ENCODE measurements around the gene CDH23. TPM values are rescaled to one million over a fixed set of nuclear protein-coding genes. Genes with fewer than 3 reads are reported as not detected.

CDH23 gene
- total RNA-seq, 1 experiment from 2014 or later = 0.37 TPM

- no peak for DNase-seq (ENCODE audit: low spot score)
Measured at GRCh38 chr10:71564194-71564820, 167.6 kb downstream of the CDH23 start.

DNA sequence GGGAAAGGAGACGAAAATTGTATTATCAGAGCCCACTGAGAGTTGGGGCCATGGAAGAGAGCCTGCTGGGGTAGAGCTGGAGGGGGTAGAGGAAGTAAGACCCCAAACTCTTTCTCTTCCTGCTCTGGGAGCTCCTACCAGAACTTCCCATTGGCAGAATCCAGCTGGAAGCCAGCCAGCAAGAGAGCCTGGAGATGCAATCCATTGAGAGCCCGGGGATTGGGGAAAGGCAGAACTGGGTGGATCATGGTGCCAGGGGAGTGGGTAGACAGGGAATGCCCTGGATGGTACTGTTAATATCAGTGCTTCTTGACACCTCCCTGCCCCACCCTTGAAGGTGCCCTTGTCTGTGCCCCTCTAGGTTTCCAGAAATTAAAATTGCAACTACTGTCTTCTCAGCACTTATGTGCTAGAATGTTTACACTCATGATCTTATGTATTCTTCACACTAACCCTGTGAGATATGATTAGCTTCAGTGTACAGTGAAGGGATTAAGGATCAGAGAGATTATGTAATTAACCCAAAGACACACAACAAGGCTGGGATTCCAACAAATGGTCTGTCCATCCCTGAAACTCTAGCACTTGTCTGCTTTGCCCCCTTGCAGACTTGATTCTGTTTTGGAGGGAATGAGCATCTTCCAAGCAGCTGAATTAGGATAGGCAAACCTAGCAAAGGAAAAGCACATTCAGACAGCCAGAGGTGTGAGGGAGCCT, 168.7 kb downstream of the CDH23 start:
- DNase-seq (ENCODE audit: low spot score) = no peak

GRCh38 chr10:71567006-71567405, 170.3 kb downstream of the CDH23 start:
- no peak for DNase-seq (ENCODE audit: low spot score)

DNA sequence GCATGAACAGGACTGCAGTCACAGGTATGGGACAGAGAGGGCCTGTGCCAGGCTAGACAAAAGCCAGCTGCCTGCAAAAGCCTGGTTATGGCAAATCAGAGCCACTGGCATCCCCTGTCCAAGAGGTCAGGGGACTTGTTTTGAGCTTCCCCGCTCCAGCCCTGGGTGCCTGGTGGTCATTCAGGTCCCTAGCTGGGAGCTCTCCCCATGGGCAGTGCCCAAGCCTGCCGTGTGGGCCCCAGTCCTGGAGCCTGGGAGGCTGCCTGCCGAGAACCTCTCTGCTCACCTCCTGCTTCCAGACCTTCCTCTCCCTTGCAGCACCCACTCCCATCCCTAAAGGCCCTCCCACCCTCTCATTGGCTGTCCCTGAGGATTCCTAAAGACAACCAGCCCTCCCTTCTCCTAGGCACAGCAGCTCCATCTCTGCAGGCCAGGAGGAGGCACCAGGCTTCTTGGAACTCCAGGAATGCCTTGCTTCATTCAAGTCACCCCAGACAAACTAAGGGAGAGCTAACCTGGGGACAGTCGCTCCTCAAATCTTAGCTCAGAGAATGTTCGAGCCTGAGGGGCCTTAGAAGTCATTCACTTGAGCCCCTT, 172.3 kb downstream of the CDH23 start:
- DNase-seq (ENCODE audit: low spot score) = no peak

- DNase-seq (ENCODE audit: low spot score) = no peak
Measured at GRCh38 chr10:71569775-71570588, 173.3 kb downstream of the CDH23 start.

DNA sequence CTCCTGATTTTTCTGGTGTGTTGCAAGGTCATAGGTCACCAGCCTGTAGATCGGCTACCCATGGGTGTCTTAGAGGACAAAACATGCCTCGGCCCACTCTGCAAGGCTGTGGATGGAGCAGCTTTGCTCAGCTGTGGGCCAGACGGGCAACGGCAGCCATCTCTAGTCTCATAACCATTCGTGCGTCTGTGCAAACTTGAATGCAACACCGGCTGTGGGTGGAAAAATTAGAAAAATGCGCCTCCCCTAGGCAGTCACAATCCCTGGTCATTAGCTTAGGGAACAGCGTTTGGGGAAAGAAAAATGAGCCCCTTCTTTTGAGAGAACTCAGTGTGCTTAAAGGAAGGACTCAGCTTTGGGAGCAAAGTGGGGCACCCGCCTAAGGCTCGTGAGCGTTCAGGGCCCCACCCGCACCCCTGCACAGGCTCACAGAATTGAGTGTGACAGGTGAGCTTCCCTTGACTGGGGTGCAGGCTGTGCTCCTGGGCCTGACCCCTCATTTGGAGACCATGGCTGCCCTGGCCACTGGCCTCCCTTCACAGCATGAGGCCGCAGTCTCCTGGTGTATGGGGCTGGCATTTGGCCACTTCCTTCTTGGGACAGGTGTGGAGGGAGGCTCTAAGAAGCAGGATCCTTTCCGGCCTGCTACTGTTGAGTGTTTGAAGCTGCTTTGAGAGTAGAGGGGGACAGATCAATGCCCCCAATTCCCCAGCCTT, 174.9 kb downstream of the CDH23 start:
- no peak for DNase-seq (ENCODE audit: low spot score)

GRCh38 chr10:71572962-71573361, 176.2 kb downstream of the CDH23 start:
- no peak for DNase-seq (ENCODE audit: low spot score)

DNA sequence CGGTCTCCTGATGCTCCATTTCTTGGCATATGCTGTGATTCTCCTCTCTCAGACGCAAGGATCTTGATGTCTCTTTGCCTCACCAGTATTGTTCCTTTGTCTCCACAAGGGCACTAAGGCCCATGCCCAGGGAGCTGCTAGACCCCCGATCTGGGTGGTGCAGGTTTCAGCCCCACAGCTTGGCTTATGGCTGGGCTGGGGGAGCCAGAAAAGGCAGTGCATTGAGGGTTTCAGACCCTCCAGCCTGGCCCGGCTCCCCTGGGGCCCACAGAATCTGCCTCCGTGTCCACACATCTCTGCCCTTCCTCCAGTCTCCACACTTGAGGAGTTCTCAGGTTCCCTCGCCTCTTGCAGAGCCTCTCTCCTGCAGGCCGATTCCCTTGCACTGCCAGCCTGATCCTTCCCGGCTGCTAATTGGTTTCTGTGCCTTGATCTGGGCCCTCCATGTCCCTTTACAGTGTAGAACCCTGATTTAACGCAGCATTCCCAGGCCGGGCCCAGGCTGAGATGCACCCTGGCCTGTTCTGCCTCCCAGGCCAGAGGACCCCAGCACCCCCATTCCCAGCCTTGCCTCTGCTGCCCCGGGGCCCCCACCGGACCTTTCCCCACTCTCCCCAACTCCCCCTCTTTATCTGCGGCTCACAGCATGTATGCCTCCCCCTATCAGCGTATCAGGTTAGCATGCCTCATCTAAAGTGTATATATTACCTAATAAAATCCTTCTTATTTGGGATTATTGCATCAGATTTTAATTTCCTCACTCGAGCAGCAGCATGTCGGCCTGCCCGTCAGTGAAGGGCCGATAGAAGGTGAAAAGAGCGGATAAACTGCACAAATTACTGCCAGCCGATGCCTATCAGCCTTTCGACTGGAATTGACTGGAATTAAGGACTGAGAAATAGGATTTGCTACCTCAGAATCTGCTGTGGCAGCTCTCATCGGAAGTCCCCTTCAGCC, 177.1 kb downstream of the CDH23 start:
- DNase-seq (ENCODE audit: low spot score) = no peak

DNA sequence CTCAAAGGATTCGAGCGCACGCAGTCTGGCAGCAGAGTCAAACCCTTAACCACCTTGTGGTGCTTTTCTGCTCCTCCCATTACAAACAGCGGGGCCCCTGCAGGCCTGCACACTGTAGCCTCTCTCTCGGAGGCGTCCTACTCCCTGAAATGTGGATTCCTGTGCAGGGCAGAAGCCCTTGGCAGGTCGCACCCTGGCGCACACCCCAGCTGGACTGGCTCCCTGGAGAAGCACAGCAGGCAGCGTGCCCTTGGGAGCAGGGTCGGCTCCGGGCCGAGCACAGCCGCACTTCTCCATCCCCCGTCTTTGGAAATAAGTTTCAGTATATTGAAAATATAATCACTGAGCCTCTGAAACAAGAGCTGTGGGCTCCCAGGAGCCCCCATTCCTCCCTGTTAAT, 178.7 kb downstream of the CDH23 start:
- no peak for DNase-seq (ENCODE audit: low spot score)

DNA sequence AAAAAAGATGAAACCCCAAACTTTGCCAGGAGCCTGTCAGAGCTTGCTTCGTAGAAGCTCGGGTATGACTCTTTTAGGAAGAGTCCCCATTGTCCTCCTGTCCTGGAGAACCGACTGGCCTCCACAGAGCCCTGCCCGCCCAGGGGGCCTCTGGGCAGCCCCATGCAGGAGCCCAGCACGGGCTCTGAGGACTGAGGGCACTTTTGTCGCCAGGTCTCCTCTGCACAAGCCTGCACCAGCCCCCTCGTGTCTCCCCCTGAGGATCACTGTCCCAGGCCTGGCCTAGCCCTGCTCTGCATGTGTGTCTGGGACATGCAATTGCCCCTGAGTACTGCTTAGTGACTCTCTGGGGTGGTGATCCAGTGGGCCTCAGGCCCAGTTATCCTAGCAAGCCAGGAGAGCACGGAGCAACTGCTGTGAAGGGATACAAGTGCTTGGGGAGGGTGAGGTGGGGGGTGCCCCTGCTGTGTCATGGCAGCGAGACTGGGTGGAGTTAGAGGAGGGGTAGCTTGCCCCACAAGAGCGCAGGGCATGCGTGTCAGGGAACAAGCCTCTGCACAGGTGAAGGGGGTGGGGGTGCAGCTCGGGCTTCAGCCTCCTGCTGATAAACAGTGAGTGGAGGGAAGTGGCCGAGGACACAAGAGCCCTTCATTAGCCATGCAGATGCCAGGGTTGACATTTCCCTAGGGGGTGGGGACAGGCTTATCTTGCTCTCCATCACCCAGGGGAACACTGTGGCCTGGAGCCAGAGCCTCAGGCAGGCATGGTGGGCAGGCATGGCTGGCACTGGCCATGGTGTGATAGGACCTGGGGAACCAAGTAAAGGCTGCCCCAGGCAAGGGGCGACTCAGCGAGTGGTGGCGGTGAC, 179.4 kb downstream of the CDH23 start:
- DNase-seq (ENCODE audit: low spot score) = no peak

GRCh38 chr10:71576842-71577241, 180.1 kb downstream of the CDH23 start:
- no peak for DNase-seq (ENCODE audit: low spot score)

DNA sequence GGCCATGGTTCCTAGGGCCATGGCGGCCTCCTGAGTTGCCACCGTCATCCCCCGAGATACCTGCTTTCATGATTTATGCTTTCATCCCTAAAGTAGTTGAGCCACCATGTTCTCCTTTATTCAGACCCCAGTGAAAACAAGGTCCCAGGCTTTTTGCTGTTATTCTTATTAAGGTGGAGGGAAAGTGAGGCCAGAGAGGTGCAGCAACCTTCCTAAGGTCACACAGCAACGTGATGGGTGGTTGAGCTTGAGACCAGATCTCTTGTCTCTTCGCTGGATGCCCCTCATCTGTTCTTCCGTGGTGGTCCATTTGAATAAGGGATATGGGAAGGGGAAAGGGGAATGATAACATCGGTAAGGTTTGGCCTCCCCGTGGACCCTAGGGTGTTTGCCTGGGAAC, 180.6 kb downstream of the CDH23 start:
- DNase-seq (ENCODE audit: low spot score) = no peak

GRCh38 chr10:71578069-71578468, 181.3 kb downstream of the CDH23 start:
- no peak for DNase-seq (ENCODE audit: low spot score)

- no peak for DNase-seq (ENCODE audit: low spot score)
Measured at GRCh38 chr10:71579668-71580067, 182.9 kb downstream of the CDH23 start.

- no peak for DNase-seq (ENCODE audit: low spot score)
Measured at GRCh38 chr10:71580415-71580814, 183.7 kb downstream of the CDH23 start.

- DNase-seq (ENCODE audit: low spot score) = no peak
Measured at GRCh38 chr10:71580926-71581325, 184.2 kb downstream of the CDH23 start.

DNA sequence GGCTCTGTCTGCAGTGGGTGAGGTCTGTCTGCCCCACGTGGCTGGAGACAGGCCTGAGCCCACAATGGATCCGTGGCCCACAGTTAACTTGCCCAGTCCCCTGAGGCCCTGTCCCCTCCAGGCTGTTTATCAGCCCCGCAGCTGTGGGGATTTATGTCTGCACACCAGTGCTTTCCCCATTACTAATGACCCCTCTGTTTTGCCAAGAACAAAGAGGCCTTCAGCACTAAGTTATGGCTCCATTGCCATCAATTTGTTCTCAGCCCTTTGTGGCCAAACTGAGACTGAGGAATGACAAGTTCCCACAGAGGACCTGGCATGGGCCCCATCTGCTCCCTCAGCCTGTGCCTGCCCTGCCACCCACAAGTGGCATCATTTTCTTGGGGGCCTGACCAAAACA, 184.7 kb downstream of the CDH23 start:
- DNase-seq (ENCODE audit: low spot score) = no peak

DNA sequence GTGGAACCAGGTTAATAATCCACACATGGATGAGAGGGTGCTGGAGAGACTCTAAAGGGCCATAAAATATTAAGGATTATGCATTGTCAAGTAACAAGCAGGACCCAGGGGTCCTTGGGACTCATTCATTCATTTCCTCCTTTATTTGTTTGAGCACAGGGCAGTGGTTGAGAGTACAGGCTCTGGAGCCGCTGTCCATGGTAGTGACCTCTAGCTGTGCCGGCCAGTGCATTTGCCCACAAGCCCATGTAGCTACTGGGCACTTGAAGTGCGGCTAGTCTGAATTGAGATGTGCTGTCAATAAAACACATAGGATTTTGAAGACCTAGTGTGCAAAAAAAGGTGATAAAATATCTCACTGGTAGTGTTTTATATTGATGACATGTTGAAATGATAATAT, 185.3 kb downstream of the CDH23 start:
- DNase-seq (ENCODE audit: low spot score) = no peak

Measured in H4 (cell line).